Uterus (tissue), 4 donors: ENCODE data around the gene NKD2. TPM values are rescaled to one million over a fixed set of nuclear protein-coding genes. Genes with fewer than 3 reads are reported as not detected.
"Not testable (repeated sequence)": the region's sequence is repeated elsewhere in the genome, so short reads cannot be mapped to it uniquely, and the experiment has no call there.

Experiments
- DNase-seq, 2 donors: peaks; one replicate each; pipeline ENCODE4 v3.0.0-alpha.2; 2019 to 2020
- H3K27ac ChIP-seq, 2 donors: fragments of 200-600 bp; sonication (generic); 1 replicate in 1 of 2; 2 replicates in 1 of 2; pipeline ENCODE4 v1.5.1; 2016 to 2018
- H3K27me3 ChIP-seq, 2 donors: fragments of 200-600 bp; sonication (generic); one replicate each; pipeline ENCODE4 v1.5.1; 2018 to 2019; ENCODE audit warnings: control low read depth in 1 of 2
- H3K36me3 ChIP-seq, 2 donors: fragments of 200-600 bp; sonication (generic); one replicate each; pipeline ENCODE4 v1.5.1; 2019; ENCODE audit warnings: control low read depth in 1 of 2
- H3K4me1 ChIP-seq, 2 donors: fragments of 200-600 bp; sonication (generic); one replicate each; pipeline ENCODE4 v1.5.1; 2018 to 2019; ENCODE audit warnings: control low read depth in 1 of 2
- H3K4me3 ChIP-seq, 2 donors: fragments of 200-600 bp; sonication (generic); 1 replicate in 1 of 2; 2 replicates in 1 of 2; pipeline ENCODE4 v1.5.1; 2018 to 2019; ENCODE audit warnings: mild to moderate bottlenecking in 1 of 2
- H3K9me3 ChIP-seq, 2 donors: fragments of 200-600 bp; sonication (generic); one replicate each; pipeline ENCODE4 v1.5.1; 2019; ENCODE audit warnings: control low read depth in 1 of 2
- CTCF ChIP-seq, 4 experiments: fragments of 200-600 bp in 2 of 4; fragments of 450-650 bp in 2 of 4; sonication (generic) in 2 of 4; IDR thresholded peaks; one replicate each; pipeline ENCODE4 v1.5.1; 2016 to 2019; ENCODE audit warnings: antibody characterized with exemption in 4 of 4, mild to moderate bottlenecking in 2 of 4, moderate library complexity in 1 of 4
- POLR2A ChIP-seq, 2 donors: fragments of 450-650 bp; IDR thresholded peaks; one replicate each; pipeline ENCODE4 v1.6.1; 2016; ENCODE audit warnings: antibody characterized with exemption in 2 of 2, mild to moderate bottlenecking in 1 of 2, moderate library complexity in 1 of 2
- intact Hi-C: fragments of 100-400 bp; cut with DNase I; formaldehyde crosslinking; loops from one replicate; pipeline ENCODE4 v1.15.1; 2023; ENCODE audit warnings: low total_unique reads
- total RNA-seq, 4 donors: library from RNA; depleted of rRNA in 3 of 4; stranded (reverse); fragments of >200 nt in 3 of 4; gene quantifications; one replicate each; pipeline versions ENCODE4 v1.1.0 to v1.2.4, GENCODE V29; 2014 to 2023
- donor health status: DM: yes; HTN: yes; CAD: no.

The NKD2 gene
- total RNA-seq, 4 donors from 2014 or later: 2.5 to 11.1 TPM; not detected in 2

- H3K27me3 ChIP-seq: no peaks in the 10 kb centered on the region
- no peaks in the 10 kb centered on the region for H3K9me3 ChIP-seq
- H3K4me1 ChIP-seq: no peaks in the 10 kb centered on the region
- H3K27ac ChIP-seq: no peak overlapping the region
- H3K36me3 ChIP-seq: no peaks in the 10 kb centered on the region
- DNase-seq: no peak
- intact Hi-C loops: no loop called here
- no peak for TF ChIP-seq POLR2A (IDR thresholded peaks at IDR 0.05)
- TF ChIP-seq CTCF (IDR thresholded peaks at IDR 0.05): no peak
- no peak overlapping the region for H3K4me3 ChIP-seq
Measured at GRCh38 chr5:1058083-1058945, 49.7 kb downstream of the NKD2 start.

GRCh38 chr5:1058988-1059883 is 50.6 kb downstream of the NKD2 start:
- DNase-seq: no peak
- Histone ChIP-seq H3K27ac (no peak overlapping the region), H3K4me1 (no peaks in the 10 kb centered on the region), H3K4me3 (no peak overlapping the region), H3K36me3 (no peaks in the 10 kb centered on the region), H3K27me3 (no peaks in the 10 kb centered on the region), H3K9me3 (no peaks in the 10 kb centered on the region)
- TF ChIP-seq POLR2A (IDR thresholded peaks at IDR 0.05): no peak
- TF ChIP-seq CTCF (IDR thresholded peaks at IDR 0.05): no peak
- intact Hi-C loops: no loop called here

- no peaks in the 10 kb centered on the region for H3K4me1 ChIP-seq
- H3K27me3 ChIP-seq: no peaks in the 10 kb centered on the region
- intact Hi-C loops: no loop called here
- TF ChIP-seq CTCF (IDR thresholded peaks at IDR 0.05): no peak
- no peaks in the 10 kb centered on the region for H3K36me3 ChIP-seq
- H3K9me3 ChIP-seq: no peaks in the 10 kb centered on the region
- no peak overlapping the region for H3K27ac ChIP-seq
- no peak for DNase-seq
- no peak overlapping the region for H3K4me3 ChIP-seq
Measured at GRCh38 chr5:1059884-1060263, 51.3 kb downstream of the NKD2 start.

GRCh38 chr5:1060535-1060981 is 52.0 kb downstream of the NKD2 start:
- no peaks in the 10 kb centered on the region for H3K27me3 ChIP-seq
- TF ChIP-seq POLR2A (IDR thresholded peaks at IDR 0.05): no peak
- TF ChIP-seq CTCF (IDR thresholded peaks at IDR 0.05): no peak
- intact Hi-C loops: no loop called here
- no peaks in the 10 kb centered on the region for H3K9me3 ChIP-seq
- no peaks in the 10 kb centered on the region for H3K4me1 ChIP-seq
- no peaks in the 10 kb centered on the region for H3K36me3 ChIP-seq
- no peak overlapping the region for H3K27ac ChIP-seq
- H3K4me3 ChIP-seq: no peak overlapping the region
- no peak for DNase-seq

- H3K4me1 ChIP-seq, intact Hi-C loops, H3K36me3 ChIP-seq, DNase-seq, H3K9me3 ChIP-seq, H3K27ac ChIP-seq, H3K4me3 ChIP-seq, H3K27me3 ChIP-seq: not testable (repeated sequence)
Measured at GRCh38 chr5:1061292-1061691, 52.7 kb downstream of the NKD2 start.
